GM10847 (cell line): ENCODE data around the gene COX7A2.

Source experiments
- POLR2A ChIP-seq: IDR thresholded peaks from 2 replicates; pipeline ENCODE4 v1.6.1; 2011; ENCODE audit not compliant: insufficient read length; ENCODE audit errors: extremely low read depth

COX7A2 gene

DNA sequence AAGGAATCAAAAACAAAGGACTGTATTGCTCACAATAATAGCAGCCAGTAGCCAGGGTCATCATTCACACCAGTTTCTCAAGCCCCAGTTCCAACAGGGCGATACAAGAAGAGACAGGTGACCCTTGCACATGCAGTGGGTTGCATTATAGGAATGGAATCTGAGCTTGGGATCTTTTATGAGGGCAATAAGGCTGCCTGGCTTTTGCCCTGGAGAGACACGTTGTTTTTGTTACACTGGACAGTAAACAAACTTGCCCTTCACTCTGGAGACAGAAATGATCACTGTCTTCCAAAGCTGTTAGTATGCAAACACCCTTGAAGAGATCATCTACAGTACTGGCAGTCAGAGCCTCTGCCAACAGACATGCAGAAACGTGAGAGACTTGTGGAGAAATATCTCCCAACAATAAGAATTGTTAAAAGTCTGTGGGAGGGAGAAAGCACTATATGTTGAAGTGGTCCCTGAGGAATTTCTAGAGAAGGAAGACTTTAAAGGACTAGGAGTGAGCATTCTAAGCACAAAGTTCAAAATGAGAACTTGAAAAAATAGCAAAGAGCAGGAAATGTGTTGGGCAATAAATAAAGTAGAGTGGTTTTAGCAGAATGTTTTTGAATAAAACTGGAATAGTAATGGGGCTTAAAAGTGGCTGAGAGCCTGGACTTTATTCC is 31.5 kb downstream of the COX7A2 start:
- TF ChIP-seq POLR2A = no peak

DNA sequence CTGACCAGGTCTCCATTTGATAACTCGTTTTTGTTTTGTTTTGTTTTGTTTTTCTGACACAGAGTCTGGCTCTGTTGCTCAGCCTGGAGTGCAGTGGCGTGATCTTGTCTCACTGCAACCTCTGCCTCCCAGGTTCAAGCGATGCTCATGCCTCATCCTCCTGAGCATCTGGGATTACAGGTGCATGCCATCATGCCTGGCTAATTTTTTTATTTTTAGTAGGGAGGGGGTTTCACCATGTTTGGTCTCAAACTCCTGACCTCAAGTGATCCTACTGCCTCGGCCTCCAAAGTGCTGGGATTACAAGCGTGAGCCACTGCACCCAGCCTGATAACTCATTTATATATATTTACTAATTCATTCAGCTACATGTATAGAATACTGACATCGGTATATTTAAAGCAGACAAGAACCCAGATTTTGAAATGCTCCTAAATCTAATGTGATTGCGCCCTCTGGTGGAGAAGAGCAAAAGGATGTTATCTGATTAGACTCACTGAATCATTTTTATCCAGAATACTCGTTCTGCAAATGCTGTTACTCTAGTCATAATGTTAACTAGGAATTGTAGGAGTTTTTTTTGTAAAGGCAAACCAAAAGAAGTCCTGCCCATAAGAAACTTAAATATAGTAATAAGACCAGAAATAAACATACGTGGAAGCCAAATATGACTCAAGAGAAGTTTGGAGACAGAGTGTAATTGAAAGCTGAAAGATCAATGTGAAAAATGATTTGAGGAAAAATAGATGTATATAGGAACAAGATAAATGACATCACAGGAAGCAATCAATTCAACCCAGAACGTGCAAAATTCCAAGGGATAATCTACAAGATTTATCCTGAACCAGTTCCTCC is 32.5 kb downstream of the COX7A2 start:
- TF ChIP-seq POLR2A = no peak

- no peak for TF ChIP-seq POLR2A
These were observed 34.3 kb downstream of the COX7A2 start for GRCh38 chr6:75209184-75209723.

DNA sequence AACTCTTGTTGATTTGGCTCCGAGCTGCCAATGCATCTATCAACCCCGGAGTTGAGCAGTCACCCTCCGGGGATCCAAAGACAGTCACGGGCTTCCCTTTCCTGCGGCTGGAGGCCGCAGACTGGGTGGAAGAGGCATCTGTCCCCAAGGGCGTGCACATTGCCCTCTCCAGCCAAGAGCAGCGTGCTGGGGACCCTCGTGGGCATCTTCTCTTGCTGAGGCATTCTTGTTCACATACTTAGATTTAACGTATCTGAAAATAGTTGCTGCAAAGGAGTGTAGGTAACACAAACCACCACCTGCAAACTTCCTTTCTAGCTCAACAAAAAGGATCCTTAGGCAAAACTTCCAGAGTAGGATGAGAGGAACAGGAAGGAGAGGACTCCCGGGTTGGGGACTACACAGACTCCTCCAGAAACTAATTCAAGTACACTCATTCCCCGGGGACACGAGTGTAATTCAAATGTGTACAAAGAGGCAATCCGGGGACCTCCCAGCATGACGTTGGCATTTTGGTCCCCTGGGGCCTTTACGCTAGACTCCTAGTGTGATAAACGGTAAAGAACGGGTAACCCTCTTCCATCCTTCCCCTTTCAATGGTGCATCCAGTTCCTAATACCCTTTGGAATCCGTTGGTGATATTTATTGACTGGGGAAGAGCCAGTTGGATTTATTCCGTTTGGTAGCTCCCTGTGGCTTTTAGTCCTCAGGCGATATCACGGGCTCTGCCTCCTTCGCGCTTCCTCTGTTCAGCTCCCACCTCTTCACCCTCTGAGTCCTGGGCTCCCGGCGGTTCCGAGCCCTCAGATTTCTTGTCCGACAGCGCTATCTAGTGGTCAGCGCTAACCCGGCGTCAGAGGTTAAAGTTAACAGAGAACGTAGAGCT is 35.1 kb downstream of the COX7A2 start:
- TF ChIP-seq POLR2A = no peak

DNA sequence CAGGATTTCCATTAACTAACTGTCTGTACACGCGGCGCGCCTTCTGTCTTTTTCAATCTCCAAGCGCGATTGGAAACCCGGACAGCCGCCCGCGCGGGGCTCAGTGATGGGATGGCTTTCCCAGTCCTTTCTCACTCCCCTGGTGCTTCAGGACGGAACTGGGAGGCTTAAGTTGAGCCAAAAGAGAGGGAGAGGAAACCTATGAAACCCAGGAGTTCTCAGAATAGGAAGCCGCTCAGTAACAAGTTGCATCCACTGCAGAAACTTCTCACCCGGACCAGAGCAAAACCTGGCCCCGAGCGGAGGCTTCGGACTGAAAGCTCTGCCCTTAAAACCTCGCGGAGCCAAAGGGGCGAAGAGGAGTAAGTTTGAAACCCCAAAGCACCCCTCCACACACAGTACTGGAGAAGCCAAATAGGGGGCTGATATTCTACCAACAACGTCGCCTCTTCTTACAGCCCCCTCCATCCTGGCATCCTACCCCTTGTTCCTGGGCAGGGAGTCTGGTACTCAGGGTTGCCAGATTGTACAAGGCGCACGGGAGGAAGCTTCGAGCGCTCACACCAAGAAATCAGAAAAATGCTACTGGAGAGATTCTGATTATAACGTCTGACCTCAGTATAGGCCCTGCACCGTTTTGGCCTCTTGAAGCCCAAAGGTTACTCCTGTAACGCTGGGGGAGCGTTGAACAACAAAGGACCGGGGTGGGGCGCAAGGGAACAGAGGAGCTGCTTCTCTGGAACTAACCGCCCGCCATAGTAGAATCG is 36.8 kb downstream of the COX7A2 start:
- TF ChIP-seq POLR2A = no peak

- TF ChIP-seq POLR2A = no peak
These were observed 37.6 kb downstream of the COX7A2 start, which contains the start of gene COL12A1 for GRCh38 chr6:75205776-75206575. TSS of gene COL12A1 (minus strand) at chr6:75206053. CDS start at chr6:75202792, 3,261 bp downstream.

DNA sequence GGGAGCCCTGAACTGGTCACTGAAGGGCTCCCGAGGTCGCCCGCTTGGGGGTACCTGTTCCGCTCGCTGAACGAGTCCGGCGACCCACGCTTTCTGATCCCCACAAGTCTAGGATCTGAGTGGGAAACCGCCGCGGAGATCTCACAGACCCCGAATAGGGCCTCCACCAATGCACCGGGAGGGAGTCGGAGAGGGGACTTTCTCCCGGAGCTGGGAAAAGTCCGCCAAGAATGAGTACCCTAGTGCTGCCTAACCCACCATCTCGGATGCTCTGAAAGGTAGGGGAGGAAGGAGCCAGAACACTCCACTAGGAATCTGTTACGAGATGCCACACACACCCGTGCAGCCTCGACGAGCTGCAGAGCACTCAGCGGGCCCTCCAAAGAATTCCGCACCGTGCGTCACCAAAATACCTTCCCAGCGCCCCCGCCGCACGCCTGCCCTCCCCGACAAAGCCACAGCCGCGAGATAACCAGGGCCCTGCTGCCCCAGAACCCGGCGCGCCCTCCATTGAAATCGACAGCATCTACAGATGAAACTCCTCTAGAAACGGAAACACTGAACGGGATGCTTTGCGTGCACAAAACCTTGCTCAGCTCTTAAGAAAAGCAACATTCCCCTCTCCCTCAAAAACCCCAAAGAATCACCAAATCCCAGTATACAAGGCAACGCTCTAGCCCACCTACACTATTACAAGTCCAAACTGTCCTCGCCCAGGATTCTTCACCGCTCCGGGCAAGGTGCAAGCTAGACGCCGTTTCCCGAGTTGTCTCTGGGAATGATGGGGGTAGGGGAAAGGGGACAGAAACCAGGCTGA is 38.4 kb downstream of the COX7A2 start:
- no peak for TF ChIP-seq POLR2A

DNA sequence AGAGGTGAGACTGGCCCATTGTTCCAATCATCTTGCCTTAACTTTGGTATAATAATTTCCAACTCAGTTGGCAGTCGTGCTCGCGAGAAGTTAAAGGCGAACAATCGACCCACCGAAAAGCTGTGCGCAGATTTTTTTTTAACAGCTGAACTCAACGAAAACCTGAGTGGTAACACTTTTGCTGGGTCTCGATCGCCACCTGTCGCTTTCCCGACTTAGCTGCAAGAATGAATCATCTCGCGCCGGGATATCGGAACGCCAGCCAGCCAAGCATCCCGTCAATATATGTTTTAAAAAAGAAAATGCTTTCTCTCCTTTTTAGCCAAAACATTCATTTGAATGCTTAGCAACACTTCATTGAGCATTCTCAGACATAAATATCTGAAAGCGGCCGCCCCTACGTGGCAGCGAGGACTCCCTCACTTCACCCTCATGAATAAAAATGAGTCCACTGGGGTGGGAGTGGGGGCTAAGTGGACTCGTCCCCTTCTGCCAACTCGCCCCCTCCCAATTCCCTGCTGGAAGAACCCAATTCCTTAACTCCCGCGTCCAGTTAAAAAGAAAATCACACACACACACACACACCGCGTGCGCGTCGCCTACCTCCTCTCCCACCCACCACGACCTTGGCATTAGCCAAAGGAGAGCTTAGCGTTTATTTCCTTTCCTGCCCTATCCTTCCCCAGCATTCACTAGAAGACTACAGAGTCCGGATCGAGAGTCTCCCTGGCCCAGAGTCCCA is 39.2 kb downstream of the COX7A2 start:
- no peak for TF ChIP-seq POLR2A

- TF ChIP-seq POLR2A = no peak
These were observed 39.9 kb downstream of the COX7A2 start for GRCh38 chr6:75203721-75204120.

- TF ChIP-seq POLR2A = no peak
These were observed 40.9 kb downstream of the COX7A2 start for GRCh38 chr6:75202676-75203131.

DNA sequence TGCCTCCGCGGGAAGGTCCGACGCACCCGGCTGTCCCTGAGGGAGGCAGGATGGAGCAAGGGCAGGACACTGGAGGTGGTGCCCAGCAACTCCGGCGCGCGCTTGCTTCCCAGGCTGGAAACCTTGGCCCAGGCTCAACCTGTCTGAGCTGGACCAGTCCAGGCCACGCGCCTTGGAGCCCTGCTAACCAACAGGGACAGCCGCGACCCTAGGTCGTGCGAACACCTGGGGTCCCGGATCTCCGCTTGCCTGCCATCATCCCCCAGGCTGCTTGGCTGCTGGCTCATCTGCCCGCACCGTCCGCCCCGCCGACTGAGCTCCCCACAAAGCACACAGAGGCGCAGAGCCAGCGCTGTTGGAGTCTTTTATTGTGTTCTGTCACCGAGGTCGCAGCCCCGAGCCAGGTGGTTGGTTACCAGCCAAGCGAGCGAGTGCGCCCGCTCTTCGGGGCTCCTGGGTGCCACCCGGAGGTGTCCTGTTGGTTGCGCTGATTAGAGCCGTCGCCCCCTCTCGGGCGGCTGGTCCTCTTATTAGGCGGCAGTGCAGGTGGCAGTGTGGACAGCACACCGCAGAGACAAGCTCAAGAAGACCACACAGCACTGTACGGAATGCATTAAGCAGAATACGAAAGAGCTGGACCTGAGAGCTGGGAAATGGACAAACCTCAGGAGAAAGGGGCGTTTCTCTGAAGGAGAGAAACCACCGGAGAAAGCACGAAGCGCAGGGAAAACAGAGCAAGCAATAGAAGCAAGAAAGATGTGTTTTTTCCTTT is 41.5 kb downstream of the COX7A2 start:
- no peak for TF ChIP-seq POLR2A
